ENCODE measurements around the gene GUCA2A.

- no peak for TF ChIP-seq SP1 (IDR thresholded peaks at IDR 0.05)
- no peak for TF ChIP-seq CTBP1 (IDR thresholded peaks at IDR 0.05; ENCODE audit: borderline replicate concordance)
- no peak for TF ChIP-seq FOXA1 (IDR thresholded peaks at IDR 0.05)
- TF ChIP-seq BHLHE40 (IDR thresholded peaks at IDR 0.05; ENCODE audit: borderline replicate concordance): no peak
- TF ChIP-seq FOXK2 (IDR thresholded peaks at IDR 0.05): no peak
- TF ChIP-seq TARDBP (IDR thresholded peaks at IDR 0.05): no peak
- TF ChIP-seq NFRKB (IDR thresholded peaks at IDR 0.05): no peak
- no peak for TF ChIP-seq FOXM1 (IDR thresholded peaks at IDR 0.05; ENCODE audit: borderline replicate concordance)
- TF ChIP-seq ELF4 (IDR thresholded peaks at IDR 0.05): no peak
- TF ChIP-seq SUZ12 (IDR thresholded peaks at IDR 0.05): no peak
- no peak for TF ChIP-seq HDGF (IDR thresholded peaks at IDR 0.05; ENCODE audit: borderline replicate concordance)
Measured at GRCh38 chr1:42154685-42155084, 9.9 kb downstream of the GUCA2A start.
